ENCODE data around the gene SLC37A1.
A peak's percentile ranks its signal among the peaks of the same experiment; 100 is the strongest.

The SLC37A1 gene

DNA sequence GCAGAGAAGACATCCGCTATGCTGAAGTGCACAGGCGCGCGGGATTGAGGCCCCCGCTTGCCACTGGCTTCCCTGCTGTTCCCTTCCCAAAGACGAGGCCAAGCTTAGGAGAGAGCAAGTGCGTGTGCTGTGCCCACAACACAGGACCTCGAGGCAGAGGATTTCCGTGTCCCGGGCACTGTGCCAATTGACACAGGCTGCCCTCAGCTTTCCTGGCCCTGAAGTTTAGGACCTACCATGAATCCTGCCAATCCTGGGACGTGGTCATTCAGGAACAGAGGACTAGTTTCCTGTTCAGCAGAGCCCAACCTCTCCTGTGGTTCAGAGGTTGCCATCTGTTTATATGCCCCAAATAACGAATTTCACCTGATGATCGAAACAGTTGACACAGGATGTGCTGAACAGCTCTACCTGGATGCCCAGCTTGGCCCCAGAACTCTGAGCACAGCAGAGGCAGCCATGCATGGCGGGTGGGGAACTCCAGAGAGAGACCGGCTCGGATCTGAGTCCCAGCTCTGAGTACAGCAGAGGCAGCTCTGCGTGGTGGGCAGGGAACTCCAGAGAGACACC lies 22.0 kb downstream of the SLC37A1 start:
- Mint-ChIP-seq H3K27ac (no peak overlapping the region), H3K4me3 (no peak overlapping the region), H3K27me3 (no peaks in the 10 kb centered on the region), H3K9me3 (no peaks in the 10 kb centered on the region), H3K36me3 (ENCODE audit: low read depth) (peaks cover 68% of the 10 kb centered on the region), H3K4me1 (ENCODE audit: low read depth) (peaks cover 20% of the 10 kb centered on the region)
- no peak for DNase-seq

- no peak overlapping the region for H3K27ac Mint-ChIP-seq
These were observed 22.9 kb downstream of the SLC37A1 start for GRCh38 chr21:42536601-42537000.

GRCh38 chr21:42537106-42537742 lies 23.6 kb downstream of the SLC37A1 start:
- no peak for DNase-seq
- peaks cover 72% of the 10 kb centered on the region for H3K36me3 Mint-ChIP-seq (ENCODE audit: low read depth)
- no peaks in the 10 kb centered on the region for H3K27me3 Mint-ChIP-seq
- H3K9me3 Mint-ChIP-seq, result no peaks in the 10 kb centered on the region
- H3K4me1 Mint-ChIP-seq (ENCODE audit: low read depth), result peaks cover 18% of the 10 kb centered on the region
- no peak overlapping the region for H3K4me3 Mint-ChIP-seq
- no peak overlapping the region for H3K27ac Mint-ChIP-seq

More at GRCh38 chr21:42536601-42537000, 22.9 kb downstream of the SLC37A1 start:
- Mint-ChIP-seq H3K36me3 (ENCODE audit: low read depth) (peaks cover 71% of the 10 kb centered on the region), H3K27me3 (no peaks in the 10 kb centered on the region), H3K4me1 (ENCODE audit: low read depth) (peaks cover 20% of the 10 kb centered on the region), H3K4me3 (no peak overlapping the region), H3K9me3 (no peaks in the 10 kb centered on the region)
- no peak for DNase-seq

DNA sequence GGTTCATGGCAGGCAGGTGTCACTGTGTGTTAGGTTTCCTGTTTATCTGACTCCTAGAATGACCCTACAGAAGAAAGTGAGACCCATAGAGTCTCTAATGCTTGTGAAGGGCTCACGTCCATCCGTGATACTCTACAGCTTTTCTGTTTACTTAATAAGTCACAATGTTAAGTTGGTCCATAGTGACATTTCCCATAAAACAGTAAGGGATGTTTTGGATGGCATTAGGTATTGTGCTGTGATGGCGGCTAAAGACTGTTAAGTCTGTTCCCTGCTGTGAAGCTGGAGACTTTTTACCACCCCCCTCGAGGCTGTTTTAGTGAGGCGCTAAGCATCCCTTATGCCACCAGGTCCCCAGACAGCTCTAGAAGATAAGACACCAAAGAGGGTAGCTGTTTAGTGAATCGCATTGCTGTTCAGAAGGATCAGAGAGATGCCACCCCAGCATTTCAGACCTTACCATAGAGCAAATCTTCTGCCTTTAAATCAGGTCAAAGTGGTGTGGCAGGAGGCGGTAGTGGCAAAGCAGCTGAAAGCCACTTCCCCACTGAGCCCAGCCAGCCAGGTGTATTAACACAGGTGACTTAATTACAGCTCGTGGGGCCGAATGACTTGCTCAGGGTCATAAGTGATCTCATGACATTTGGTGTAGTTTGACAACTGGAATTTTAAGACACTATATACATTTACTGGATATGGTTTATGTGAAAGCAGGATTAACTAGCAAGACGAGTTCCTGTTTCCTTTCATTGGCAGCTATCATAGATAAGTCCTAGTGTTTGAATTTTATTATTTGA lies 25.0 kb downstream of the SLC37A1 start:
- Mint-ChIP-seq H3K4me3 (no peak overlapping the region), H3K9me3 (no peaks in the 10 kb centered on the region), H3K27me3 (no peaks in the 10 kb centered on the region), H3K4me1 (ENCODE audit: low read depth) (peaks cover 18% of the 10 kb centered on the region), H3K36me3 (ENCODE audit: low read depth) (peaks cover 79% of the 10 kb centered on the region), H3K27ac (no peak overlapping the region)
- DNase-seq, result no peak

DNA sequence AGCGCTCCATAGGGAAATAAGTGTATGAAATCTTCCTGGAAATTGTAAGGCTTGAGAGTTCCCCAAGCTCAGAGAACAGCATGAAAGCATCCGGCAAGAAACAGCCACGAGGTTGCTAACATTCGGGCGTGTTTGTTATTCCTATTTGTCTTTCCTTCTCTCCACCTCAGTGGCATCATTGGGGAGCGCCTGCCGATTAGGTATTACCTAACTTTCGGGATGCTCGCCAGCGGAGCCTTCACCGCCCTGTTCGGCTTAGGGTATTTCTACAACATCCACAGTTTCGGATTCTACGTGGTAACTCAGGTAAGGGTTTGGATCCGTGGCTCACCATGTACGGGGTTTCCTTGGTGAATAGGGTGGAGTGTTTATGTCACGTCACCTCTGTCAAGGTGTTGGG lies 25.7 kb downstream of the SLC37A1 start:
- no peak overlapping the region for H3K27ac Mint-ChIP-seq
- H3K36me3 Mint-ChIP-seq (ENCODE audit: low read depth), result peaks cover 82% of the 10 kb centered on the region
- no peak for DNase-seq
- H3K4me3 Mint-ChIP-seq, result no peak overlapping the region
- H3K4me1 Mint-ChIP-seq (ENCODE audit: low read depth), result peaks cover 12% of the 10 kb centered on the region
- no peaks in the 10 kb centered on the region for H3K9me3 Mint-ChIP-seq
- H3K27me3 Mint-ChIP-seq, result no peaks in the 10 kb centered on the region

GRCh38 chr21:42539931-42540343 lies 26.3 kb downstream of the SLC37A1 start:
- DNase-seq, result no peak
- Mint-ChIP-seq H3K36me3 (ENCODE audit: low read depth) (peaks cover 82% of the 10 kb centered on the region), H3K9me3 (no peaks in the 10 kb centered on the region), H3K4me3 (no peak overlapping the region), H3K27ac (no peak overlapping the region), H3K27me3 (no peaks in the 10 kb centered on the region), H3K4me1 (ENCODE audit: low read depth) (peaks cover 6% of the 10 kb centered on the region)

DNA sequence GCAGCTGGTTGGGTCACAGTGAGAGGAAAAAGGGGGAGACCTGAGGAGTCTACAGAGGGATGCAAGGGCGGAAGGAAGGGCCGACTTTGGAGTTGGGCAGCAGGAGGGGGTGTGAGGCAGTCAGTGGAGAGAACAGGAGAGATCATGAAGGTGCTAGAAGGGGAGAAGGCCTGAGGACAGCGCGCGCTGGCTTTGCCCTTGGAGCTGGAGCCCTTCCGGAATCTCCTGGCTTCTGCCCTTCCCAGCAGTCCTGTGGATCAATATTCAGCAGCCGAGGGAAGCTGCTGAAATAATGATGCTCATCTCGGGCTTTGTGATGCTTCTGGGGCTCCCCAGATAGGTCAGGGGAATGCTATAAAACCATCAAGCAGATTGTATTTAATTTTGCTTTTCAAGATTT lies 26.7 kb downstream of the SLC37A1 start:
- Mint-ChIP-seq H3K9me3 (no peaks in the 10 kb centered on the region), H3K36me3 (ENCODE audit: low read depth) (peaks cover 82% of the 10 kb centered on the region), H3K27me3 (no peaks in the 10 kb centered on the region), H3K4me1 (ENCODE audit: low read depth) (peaks cover 6% of the 10 kb centered on the region), H3K4me3 (no peak overlapping the region), H3K27ac (no peak overlapping the region)
- no peak for DNase-seq

DNA sequence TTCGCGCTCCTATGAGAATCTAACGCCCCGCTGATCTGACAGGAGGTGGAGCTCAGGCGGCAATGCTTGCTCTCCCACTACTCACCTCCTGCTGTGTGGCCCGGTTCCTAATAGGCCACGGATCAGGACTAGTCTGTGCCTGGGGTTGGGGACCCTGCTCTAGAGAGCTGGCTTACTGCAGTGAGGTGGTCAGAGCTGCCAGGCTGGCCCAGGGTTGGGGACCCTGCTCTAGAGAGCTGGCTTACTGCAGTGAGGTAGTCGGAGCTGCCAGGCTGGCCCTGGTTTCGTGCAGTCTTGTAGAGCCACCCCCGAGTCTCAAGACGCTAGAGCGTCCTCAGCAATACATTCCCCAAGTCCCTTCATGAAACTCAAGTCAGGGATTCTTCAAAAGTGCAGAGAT lies 27.5 kb downstream of the SLC37A1 start:
- H3K4me1 Mint-ChIP-seq (ENCODE audit: low read depth), result peaks cover 7% of the 10 kb centered on the region
- peaks cover 82% of the 10 kb centered on the region for H3K36me3 Mint-ChIP-seq (ENCODE audit: low read depth)

GRCh38 chr21:42541618-42542017 lies 28.0 kb downstream of the SLC37A1 start:
- Mint-ChIP-seq H3K36me3 (ENCODE audit: low read depth) (peaks cover 83% of the 10 kb centered on the region), H3K27ac (no peak overlapping the region), H3K27me3 (no peaks in the 10 kb centered on the region), H3K9me3 (no peaks in the 10 kb centered on the region), H3K4me1 (ENCODE audit: low read depth) (peaks cover 7% of the 10 kb centered on the region), H3K4me3 (no peak overlapping the region)
- no peak for DNase-seq

More for the DNA sequence above, 27.5 kb downstream of the SLC37A1 start:
- no peaks in the 10 kb centered on the region for H3K27me3 Mint-ChIP-seq
- H3K27ac Mint-ChIP-seq, result no peak overlapping the region
- no peaks in the 10 kb centered on the region for H3K9me3 Mint-ChIP-seq
- DNase-seq, result no peak
- H3K4me3 Mint-ChIP-seq, result no peak overlapping the region

DNA sequence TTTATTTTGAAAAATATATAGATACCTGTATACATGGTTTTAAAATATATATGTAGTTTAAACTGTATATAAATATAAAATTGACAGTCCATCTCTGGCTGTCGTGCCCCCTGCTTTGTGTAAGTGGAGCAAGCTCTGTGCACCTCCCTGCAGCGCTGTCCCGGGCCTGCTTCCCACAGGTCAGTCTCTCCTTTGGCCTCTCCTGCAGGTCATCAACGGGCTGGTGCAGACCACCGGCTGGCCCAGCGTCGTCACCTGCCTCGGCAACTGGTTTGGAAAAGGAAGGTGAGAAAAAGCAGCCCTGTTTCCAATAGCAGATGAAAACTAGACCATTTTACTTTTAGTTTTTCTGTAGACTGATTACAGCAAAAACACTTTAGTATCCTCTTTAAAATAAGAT lies 28.5 kb downstream of the SLC37A1 start:
- Mint-ChIP-seq H3K27ac (no peak overlapping the region), H3K27me3 (no peaks in the 10 kb centered on the region), H3K4me1 (ENCODE audit: low read depth) (peaks cover 5% of the 10 kb centered on the region), H3K4me3 (no peak overlapping the region), H3K36me3 (ENCODE audit: low read depth) (peaks cover 82% of the 10 kb centered on the region), H3K9me3 (no peaks in the 10 kb centered on the region)
- no peak for DNase-seq

GRCh38 chr21:42542596-42542995 lies 28.9 kb downstream of the SLC37A1 start:
- H3K36me3 Mint-ChIP-seq (ENCODE audit: low read depth), result peaks cover 84% of the 10 kb centered on the region

GRCh38 chr21:42543106-42543847 lies 29.6 kb downstream of the SLC37A1 start:
- Mint-ChIP-seq H3K4me3 (no peak overlapping the region), H3K4me1 (ENCODE audit: low read depth) (peaks cover 5% of the 10 kb centered on the region), H3K27me3 (no peaks in the 10 kb centered on the region), H3K9me3 (no peaks in the 10 kb centered on the region), H3K27ac (no peak overlapping the region), H3K36me3 (ENCODE audit: low read depth) (peaks cover 86% of the 10 kb centered on the region)
- DNase-seq, result no peak

More at GRCh38 chr21:42542596-42542995, 28.9 kb downstream of the SLC37A1 start:
- H3K4me1 Mint-ChIP-seq (ENCODE audit: low read depth), result peaks cover 5% of the 10 kb centered on the region
- no peak overlapping the region for H3K27ac Mint-ChIP-seq
- no peaks in the 10 kb centered on the region for H3K27me3 Mint-ChIP-seq
- no peak for DNase-seq
- H3K9me3 Mint-ChIP-seq, result no peaks in the 10 kb centered on the region
- no peak overlapping the region for H3K4me3 Mint-ChIP-seq

DNA sequence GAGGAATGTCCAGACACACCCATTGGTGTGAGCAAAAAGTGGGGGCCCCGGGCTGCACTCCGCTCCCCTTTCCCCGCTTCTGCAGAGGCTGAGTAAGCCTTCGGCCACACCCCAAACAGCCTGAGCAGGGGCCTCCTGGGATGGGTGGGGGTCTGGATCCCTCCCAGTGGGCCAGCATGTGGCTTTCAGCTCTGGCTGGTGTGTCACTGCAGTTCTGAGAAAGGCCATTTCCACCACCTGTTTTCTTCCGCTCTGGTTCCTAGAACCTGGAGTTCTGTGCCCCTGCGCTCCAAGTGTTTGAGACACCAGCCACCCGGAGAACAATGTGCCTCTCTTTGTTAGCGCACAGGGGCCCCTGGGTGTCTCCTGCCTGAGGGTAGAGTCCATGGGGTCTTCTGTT lies 30.9 kb downstream of the SLC37A1 start:
- Mint-ChIP-seq H3K27me3 (no peaks in the 10 kb centered on the region), H3K4me1 (ENCODE audit: low read depth) (peaks cover 12% of the 10 kb centered on the region), H3K27ac (no peak overlapping the region), H3K9me3 (no peaks in the 10 kb centered on the region), H3K4me3 (no peak overlapping the region), H3K36me3 (ENCODE audit: low read depth) (peaks cover 89% of the 10 kb centered on the region)
- no peak for DNase-seq

DNA sequence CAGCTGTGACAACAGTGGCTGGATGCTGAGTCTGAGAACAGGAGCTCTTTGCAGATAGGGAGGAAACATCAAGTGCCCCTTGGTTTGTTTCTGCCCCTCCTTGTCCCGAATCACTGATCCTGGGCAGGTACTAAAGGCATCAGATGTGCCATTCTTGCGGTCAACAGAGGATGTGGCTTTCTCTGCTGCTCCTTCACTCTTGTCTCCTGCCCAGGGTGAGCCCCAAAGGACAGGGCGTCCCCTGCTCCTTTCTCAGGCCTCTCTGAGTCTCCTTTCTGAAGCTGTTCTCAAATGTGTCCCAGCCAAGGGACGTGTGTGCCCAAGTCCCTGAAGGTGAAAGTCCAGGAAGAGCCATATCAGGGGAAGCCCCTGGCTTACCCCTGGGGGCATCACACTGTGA lies 31.7 kb downstream of the SLC37A1 start:
- DNase-seq, result no peak
- peak overlapping the region; percentile 42 for H3K27ac Mint-ChIP-seq
- peaks cover 87% of the 10 kb centered on the region for H3K36me3 Mint-ChIP-seq (ENCODE audit: low read depth)
- no peaks in the 10 kb centered on the region for H3K9me3 Mint-ChIP-seq
- H3K4me1 Mint-ChIP-seq (ENCODE audit: low read depth), result peaks cover 12% of the 10 kb centered on the region
- no peaks in the 10 kb centered on the region for H3K27me3 Mint-ChIP-seq
- H3K4me3 Mint-ChIP-seq, result no peak overlapping the region
